ENCODE data around the gene ZNF221. TPM values are rescaled to one million over a fixed set of nuclear protein-coding genes. Genes with fewer than 3 reads are reported as not detected.
A peak's percentile ranks its signal among the peaks of the same experiment; 100 is the strongest.

The ZNF221 gene
- total and polyA plus RNA-seq, 9 of the 15 experiments (the other 6 are each of a cell fraction or from before 2014, with no cell fraction given) = 0.32 to 1.4 (median 0.45) TPM

DNA sequence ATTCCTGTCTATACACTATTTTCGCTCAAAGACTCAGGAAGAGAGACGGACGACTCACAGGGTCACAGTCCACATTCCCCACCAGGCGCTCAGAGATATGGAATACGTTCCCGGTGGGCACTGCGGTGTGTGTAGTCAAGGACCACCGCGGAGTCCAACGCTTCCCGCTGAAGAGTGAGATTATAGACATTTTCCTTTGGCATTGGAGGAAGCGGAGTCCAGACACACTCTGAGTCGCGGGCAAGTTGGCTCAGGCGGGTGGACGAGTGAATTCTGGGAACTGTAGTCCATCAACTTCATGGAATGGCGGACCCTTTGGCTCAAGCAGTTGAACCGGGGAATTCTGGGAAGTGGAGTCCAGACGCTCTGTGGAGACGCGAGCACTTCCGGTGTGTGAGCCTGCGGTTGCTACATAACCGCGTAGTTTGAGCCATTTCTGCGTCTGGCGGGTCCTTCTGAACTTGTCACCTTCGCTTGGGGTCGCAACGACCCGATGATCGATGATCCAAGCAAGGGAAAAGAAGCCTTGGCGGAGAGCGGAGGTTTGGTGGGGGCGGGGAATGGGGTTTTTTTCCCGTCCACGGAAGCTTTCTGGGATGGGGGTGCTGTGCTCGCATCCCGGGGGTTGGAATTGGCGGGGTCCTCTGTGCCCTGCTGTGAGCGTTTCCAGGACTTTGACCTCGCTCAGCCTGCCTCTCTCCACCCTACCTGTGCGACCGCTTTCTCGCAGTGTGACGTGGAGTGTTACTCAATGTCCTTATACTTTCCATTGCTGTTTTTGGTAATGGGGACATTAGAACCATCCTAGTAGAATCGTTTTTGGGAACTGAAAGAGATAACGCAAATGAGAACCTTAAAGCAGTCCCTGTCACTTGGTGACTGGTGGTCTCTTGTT lies 51.8 kb downstream of the ZNF221 start, which contains the start of gene ZNF230 (continued):
- TF ChIP-seq L3MBTL2 (IDR thresholded peaks at IDR 0.05) (no peak; the same call in 1 of the 2 replicates), NFYB (IDR thresholded peaks at IDR 0.05; ENCODE audit: extremely low read depth, insufficient read length) (no peak), ZBTB12 (CRISPR knock-in tag; IDR thresholded peaks at IDR 0.05) (peak; percentile 53; the same call in 1 of the 2 replicates), ZNF444 (CRISPR knock-in tag; IDR thresholded peaks at IDR 0.05) (no peak), MYNN (IDR thresholded peaks at IDR 0.05) (no peak), MYNN (CRISPR knock-in tag; IDR thresholded peaks at IDR 0.05) (no peak), POLR2A (conservative IDR thresholded peaks at IDR 0.05) (peak; percentile 74), SP1 (CRISPR knock-in tag; IDR thresholded peaks at IDR 0.05) (no peak), CEBPG (CRISPR knock-in tag; IDR thresholded peaks at IDR 0.05) (0 out of 2 replicates have a peak, but pooled peaks have one; percentile 30), CEBPG (tag; conservative IDR thresholded peaks at IDR 0.05 in 1 of 2, IDR thresholded peaks at IDR 0.05 in 1 of 2) (peak; percentile 79 to 88), MEF2A (IDR thresholded peaks at IDR 0.05; ENCODE audit: control insufficient read depth, low read depth, low read length) (no peak), HLTF (IDR thresholded peaks at IDR 0.05) (no peak), SAP30 (IDR thresholded peaks at IDR 0.05; ENCODE audit: borderline replicate concordance, insufficient read depth, low read depth, low read length, poor library complexity, severe bottlenecking) (no peak), SRF (CRISPR knock-in tag; IDR thresholded peaks at IDR 0.05) (0 out of 4 replicates have a peak, but pooled peaks of 1 of the 2 experiments have one; percentile 42), SIX5 (IDR thresholded peaks at IDR 0.05; ENCODE audit: borderline replicate concordance in 1 of 2, insufficient read depth in 1 of 2, low read depth in 1 of 2, low read length in 2 of 2) (peak; percentile 90 to 93), TCF7 (IDR thresholded peaks at IDR 0.05; ENCODE audit: borderline replicate concordance) (no peak), CREBBP (IDR thresholded peaks at IDR 0.05; ENCODE audit: low read depth, low read length) (no peak)
- TF ChIP-seq, protein P1, sequence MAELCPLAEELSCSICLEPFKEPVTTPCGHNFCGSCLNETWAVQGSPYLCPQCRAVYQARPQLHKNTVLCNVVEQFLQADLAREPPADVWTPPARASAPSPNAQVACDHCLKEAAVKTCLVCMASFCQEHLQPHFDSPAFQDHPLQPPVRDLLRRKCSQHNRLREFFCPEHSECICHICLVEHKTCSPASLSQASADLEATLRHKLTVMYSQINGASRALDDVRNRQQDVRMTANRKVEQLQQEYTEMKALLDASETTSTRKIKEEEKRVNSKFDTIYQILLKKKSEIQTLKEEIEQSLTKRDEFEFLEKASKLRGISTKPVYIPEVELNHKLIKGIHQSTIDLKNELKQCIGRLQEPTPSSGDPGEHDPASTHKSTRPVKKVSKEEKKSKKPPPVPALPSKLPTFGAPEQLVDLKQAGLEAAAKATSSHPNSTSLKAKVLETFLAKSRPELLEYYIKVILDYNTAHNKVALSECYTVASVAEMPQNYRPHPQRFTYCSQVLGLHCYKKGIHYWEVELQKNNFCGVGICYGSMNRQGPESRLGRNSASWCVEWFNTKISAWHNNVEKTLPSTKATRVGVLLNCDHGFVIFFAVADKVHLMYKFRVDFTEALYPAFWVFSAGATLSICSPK (IDR thresholded peaks at IDR 0.05; ENCODE audit: borderline replicate concordance) = no peak
- TF ChIP-seq, protein P2, sequence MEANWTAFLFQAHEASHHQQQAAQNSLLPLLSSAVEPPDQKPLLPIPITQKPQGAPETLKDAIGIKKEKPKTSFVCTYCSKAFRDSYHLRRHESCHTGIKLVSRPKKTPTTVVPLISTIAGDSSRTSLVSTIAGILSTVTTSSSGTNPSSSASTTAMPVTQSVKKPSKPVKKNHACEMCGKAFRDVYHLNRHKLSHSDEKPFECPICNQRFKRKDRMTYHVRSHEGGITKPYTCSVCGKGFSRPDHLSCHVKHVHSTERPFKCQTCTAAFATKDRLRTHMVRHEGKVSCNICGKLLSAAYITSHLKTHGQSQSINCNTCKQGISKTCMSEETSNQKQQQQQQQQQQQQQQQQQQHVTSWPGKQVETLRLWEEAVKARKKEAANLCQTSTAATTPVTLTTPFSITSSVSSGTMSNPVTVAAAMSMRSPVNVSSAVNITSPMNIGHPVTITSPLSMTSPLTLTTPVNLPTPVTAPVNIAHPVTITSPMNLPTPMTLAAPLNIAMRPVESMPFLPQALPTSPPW (CRISPR knock-in tag; IDR thresholded peaks at IDR 0.05) = peak; percentile 42; the same call in 1 of the 2 replicates
